SH-SY5Y (cell line): ENCODE results near the gene MPRIP.

ENCODE experiments used
- GATA2 ChIP-seq: IDR thresholded peaks from 2 replicates; pipeline ENCODE4 v1.6.1; 2011; ENCODE audit warnings: mild to moderate bottlenecking, low read depth, low read length
- GATA3 ChIP-seq: IDR thresholded peaks from 2 replicates; pipeline ENCODE4 v1.6.1; 2011; ENCODE audit warnings: low read depth, mild to moderate bottlenecking, low read length, moderate library complexity

The MPRIP gene

DNA sequence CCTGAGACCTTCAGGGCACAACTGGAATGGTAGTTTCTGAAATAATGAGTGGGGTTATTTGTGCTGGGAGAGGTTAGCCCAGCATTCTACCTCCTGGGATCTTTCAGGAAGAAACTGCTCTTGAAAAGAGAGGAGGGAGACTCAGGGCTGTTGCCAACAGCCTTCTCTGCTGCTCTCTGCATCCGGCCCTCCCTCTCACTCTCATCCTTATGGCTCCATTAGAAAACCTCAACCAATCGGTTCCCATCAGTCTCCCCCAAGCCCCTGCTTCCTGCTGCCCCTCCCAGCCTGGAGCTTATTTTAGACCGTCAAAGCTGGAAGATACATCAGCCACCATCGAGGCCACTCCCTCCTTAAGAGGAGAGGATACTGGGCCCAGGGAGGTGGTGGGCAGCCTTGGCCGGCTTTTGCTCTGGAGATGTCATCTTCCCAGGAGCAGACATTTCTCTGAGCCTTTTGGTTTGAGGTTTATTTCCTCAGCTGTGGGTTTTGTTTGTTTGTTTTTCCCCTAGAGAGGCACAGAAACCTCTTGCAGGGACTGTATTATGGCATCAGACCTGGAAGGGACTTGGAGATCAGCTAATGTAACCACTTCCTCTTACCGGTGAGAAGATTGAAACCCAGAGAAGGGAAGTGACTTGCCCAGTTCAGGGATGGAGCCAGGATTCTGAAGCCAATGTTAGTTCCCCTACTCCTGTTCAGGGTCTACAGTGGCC lies 2.7 kb downstream of the MPRIP start:
- TF ChIP-seq GATA3 (no peak), GATA2 (no peak)

DNA sequence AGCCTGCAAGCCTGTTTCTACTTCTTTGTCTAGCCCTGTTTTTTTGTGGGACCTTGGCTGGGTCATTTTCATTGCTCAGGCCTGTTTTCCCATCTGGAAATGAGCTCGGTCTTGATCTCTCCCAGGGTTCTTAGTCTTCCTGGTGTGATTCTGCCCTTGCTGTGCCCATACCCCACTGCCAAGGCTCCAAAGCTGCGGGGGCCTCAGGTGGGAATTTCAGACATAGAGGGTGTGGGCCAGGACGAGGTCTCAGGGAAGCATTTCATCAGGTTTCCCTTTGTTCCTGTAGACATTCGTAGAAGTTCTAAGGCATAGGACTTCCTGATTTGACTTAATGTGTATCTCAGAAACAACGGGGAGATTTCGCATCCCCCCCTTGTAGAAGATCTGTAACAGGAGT lies 5.8 kb downstream of the MPRIP start:
- TF ChIP-seq GATA2, result no peak
- no peak for TF ChIP-seq GATA3

DNA sequence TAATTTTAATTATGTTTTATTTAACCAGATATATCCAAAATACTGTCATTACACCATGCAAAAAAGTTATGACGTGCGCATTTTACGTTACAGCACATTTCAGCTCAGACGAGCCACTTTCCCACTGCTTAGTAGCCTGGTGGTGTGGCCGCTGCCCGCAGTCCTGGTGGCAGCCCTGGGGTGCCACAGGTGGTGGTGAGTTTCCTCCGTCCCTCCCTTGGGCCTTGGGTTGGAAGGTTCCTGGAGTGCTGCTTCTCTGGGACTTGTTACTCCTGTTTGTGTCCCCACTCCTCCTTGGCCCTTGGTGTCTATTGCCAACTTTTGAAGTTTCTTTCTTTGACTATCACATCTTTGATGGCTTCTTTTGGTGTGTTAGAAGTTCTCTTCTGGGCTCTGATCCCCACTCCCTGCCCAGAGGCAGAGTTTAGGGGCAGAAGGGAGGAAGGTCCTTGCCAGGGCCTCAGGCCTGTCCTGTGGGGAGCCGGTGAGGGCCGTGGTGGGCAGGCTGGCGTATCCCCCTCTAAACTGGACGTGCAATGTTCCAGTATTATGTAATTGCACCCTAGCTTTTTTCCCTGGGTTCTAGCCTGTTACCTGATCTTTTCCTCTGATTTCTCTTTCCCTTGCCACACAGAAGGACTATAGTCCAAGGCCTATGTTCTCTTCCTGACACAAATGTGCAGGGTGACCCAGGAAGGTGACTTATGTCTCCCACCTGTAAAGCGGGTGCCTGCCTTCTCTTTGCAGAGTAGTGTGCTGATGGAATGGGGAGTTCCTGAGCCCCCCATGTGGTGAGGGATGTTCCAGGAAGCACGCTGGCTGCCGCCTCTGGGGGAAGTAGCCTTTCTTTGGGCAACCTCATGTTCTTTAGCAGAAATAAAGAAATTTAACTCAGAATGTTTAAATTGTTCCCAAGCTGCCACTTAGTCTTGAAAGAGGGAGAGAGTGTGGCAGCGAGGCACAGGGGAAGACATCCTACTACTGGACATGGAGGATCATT lies 8.4 kb downstream of the MPRIP start:
- no peak for TF ChIP-seq GATA3
- TF ChIP-seq GATA2, result no peak

DNA sequence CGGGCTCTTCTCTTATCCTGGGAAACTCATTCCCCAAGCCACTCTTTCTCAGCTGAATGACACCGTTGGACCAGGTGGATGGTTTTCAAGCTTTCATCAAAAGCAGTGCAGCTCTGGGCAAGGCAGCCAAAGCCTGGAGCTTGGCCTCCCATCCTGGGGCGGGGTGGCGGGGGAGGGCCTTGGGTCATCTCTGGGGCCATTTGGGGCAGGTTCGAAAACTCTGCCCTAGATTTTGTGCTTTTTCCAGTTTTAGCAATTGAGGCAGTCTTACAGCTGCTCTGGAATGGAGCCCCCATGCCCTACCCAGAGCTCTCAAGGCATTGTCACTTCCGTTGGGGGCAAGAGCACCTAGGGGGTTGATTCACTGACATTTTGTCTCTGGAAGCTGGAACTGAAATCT lies 9.1 kb downstream of the MPRIP start:
- no peak for TF ChIP-seq GATA2
- no peak for TF ChIP-seq GATA3

DNA sequence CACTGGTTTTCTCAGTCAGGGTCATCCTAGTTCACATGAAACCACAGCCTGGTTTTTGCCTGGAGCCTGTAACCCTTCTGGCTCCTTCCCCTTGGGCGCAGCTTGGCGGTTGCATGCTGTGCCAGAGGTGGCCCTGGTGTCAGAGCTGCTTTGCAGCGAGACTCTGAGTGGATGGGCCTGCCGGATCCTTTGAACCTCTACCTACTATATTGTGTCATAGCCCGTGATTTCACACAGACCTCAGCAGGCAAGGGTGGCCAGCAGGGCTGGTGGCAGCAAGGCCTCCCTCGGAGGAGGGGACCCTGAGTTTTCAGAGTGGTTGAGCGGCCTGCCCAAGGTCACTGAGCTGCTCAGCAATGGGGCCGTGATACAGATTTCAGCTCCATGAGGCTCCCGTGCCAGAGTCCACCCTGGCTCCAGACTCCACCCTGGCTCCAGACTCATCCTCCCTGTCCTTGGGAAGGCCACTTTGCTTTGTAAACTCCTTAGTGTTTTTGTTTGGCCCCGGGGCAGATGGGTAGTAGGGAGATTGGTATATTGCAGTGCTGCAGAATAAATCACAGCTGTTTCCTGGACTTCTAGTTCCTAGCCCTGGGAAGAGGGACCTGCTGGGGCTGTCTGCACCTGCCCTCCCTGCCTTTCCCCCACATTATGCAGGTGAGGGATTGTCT lies 9.7 kb downstream of the MPRIP start:
- TF ChIP-seq GATA2 (no peak), GATA3 (no peak)

DNA sequence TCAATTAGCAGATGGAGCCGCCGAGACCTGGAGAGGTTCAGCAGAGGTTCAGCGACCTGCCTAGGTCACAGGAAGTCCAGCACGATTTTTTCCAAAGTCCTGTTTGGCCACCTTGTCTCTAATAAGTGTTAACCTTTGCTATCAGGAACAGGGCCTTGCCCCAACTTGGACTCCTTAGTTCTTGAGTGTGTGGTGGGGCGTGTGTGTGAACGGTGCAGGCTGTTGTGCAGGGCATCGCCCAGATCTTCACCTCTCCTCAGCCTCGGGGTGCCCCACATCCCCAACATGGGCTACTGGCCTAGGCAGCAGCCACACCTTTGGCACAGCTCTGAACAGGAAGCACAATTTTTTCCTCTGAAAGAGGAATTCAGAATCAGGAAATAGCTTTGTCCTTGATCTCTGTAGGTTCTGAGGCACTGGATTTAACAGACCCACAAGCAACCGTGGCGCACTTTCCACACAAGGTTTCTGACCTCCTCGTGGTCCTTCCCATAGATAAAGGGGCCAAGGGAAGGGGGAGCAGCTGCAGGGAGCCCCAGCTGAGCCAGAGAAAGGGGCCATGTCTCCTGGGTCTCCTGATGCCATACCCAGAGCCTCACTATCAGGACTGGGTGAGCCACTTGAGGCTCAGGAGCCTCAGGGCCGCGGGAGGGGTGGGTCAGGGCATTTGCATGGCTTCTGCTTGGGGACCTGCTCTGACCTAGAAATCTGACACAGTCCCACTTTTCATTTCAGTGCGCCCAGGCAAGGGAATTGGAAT lies 10.4 kb downstream of the MPRIP start:
- no peak for TF ChIP-seq GATA3
- no peak for TF ChIP-seq GATA2

DNA sequence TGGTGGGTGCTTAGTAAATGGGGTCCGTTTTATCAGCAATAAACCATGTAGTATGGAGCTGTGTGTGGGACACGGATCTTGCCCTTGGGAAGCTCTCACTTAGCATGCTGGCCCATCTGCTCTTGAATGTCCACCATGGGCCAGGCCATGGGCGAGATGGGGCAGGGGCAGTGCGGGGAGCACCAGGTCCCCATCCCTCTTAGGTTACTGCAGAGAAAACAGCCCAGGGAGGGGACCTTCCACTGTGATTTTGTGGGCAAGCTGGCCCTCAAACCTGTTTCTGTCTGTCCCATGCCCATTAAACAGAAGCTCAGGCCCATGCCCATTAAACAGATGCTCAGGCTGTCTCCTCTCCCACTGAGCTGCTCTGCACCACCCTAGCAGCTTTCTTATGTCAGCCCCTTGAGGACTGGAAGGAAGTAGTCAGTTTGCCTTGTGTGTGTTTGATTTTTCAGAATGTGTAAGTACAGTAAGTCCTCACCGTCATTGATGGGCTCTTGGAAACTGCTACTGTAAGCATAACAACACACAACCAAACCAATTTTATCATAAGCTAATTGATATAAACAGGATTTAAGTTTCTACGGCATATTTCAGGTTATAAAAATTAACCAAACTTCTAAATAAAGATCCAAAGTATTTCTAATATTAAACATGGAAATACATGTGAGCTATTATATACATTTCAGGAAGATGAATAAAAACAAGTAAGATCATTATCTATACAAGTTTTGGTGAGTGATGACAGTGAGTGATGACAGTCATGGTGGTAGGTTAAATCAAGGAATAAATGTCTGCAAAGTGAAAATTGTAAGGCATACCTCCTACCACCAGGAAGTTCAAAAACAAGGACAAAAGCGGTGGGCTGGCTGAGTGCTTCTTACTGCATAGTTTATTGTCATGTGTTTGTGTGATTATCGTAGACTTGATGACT lies 11.5 kb downstream of the MPRIP start:
- TF ChIP-seq GATA2 (no peak), GATA3 (no peak)

DNA sequence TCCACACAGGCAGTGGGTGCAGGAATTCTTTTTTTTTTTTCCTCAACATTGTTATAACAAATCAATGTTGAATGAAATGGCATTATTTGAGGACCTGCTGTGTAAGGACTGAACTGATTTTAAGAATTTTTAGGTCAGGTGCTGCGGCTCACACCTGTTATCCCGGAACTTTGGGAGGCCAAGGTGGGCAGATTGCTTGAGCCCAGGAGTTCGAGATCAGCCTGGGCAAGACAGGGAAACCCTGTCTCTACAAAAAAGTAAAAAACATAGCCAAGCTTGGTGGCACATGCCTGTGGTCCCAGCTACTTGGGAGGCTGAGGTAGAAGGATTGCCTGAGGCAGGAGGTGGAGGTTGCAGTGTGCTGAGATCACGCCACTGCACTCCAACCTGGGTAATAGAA lies 12.4 kb downstream of the MPRIP start:
- TF ChIP-seq GATA3, result no peak
- TF ChIP-seq GATA2, result no peak

DNA sequence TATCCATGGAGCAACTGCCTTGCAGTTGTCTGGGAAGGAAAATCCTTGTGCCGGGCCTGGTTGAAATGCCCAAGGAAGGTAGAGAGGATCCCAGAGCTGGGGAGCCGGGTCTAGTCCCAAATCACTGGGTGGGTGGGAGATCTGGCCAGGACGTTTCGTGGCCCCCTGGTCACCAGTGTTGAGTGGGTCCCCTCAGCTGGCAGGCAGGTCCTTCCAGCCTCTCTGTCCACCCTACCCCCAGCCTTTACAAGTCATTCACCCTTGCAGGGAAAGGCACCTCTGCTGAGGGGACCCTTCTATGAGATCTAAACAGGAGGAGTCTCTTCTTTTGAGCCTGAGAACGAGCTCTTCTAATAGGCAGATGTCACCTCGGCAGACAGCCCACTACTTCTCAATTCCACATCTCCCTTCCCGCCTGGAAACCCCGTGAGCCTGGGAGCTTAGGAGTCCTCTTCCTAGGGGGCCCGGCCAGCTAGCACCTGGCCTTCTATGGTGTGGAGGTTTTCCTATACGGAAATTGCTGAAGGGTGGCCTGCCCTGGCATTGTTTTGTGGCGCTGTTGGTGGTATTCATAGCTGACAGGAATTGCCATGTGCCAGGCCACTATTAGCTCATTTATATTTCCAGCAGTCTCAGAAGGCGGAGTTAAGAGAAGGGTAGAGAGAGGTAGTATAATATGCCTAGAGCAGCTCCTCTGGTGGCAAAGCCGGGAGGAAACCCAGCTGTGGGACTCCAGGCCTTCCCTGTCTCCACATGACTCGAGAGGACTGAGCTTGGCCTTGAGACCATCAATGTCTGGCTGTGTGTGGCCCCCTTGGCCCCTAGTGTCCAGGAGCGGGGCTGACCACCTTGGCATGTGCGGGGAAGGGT lies 13.3 kb downstream of the MPRIP start:
- TF ChIP-seq GATA2 (no peak), GATA3 (no peak)

DNA sequence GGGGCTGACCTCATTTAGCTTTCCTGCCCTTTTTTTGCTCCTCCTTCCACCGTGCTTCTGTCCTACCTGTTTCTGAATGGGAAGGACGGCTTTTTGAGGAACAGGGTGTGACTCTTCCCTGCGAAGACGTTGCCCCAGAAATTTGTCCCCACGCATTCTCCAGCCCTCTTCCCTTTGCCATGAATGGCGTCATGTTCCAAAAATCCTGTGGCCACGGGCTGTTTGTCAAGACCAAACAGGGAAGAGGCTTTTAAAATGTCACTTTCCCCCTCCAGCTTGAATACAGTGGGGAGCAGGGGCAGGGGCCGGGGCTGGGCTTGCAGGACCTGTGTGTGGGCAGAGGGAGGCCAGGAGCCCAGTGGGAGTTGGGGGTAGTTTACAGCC lies 13.9 kb downstream of the MPRIP start:
- no peak for TF ChIP-seq GATA3
- no peak for TF ChIP-seq GATA2

DNA sequence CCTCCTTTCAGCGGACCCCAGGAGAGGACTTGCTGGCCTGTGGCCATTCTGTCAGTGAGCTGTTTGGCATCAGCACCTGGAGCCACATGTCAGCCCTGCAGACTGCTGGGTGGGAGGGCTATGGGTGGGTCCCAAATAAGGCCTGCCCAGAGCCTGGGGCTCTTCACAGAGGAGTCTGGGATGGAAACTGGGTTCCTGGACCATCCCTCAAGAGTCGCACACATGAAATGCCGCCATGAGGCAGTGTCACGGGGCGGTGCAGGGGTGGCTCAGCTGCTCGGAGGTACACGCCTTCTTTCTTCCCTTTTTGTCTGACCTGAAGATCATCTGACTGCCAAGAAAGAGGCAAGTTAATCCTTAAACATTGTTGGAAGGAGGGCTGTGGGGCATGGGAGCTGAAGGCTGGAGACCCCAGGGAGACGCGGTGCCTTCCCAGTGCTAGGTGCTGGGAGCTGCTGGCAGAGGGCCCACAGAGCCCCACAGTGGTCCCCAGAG lies 14.8 kb downstream of the MPRIP start:
- no peak for TF ChIP-seq GATA2
- TF ChIP-seq GATA3, result no peak

DNA sequence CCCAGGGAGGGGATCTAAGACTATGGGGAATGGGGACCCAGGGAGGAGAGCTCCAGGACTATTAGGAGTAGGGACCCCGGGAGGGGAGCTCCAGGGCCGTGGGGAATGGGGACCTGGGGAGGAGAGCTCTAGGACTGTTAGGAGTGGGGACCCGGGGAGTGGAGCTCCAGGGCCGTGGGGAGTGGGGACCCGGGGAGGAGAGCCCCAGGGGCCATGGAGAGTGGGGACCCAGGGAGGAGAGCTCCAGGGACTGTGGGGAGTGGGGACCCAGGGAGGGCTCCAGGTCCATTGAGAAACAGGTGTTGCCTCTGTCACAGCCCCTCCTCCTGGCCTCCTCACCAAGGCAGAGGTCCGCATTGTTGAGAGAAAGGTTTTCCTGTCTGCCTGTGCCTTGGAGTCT lies 16.0 kb downstream of the MPRIP start:
- TF ChIP-seq GATA2 (no peak), GATA3 (no peak)

DNA sequence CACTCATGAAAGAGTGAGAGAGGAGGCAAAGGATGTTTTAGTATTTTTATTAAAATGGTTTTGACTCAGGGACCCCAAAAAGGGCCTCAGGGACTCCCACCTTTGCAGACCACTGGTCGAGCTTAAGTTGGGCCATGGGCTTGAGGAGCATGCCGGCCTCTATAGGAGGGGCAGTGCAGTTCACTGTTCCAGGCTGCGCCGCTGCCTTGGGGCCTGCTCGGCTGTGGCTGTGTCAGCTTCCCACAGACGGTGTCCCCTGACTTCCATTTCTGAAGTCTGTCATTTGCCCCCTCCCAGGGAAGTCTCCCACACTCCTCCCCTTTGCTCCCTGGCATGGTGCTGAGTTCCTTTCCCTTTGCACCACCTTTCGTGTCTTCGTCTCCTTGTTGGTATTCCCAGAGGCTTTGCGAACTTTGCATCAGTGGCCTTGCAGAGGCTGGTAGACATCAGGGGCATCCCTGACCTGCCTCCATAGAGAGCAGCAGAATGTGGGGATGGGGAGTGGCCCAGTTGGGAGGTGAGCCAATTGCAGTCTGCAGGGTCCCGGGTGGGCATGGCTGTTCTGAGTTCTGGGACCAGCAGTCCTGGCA lies 17.1 kb downstream of the MPRIP start:
- TF ChIP-seq GATA3, result no peak
- TF ChIP-seq GATA2, result no peak
